HG03064 (cell line): ENCODE data around the gene CACNG8.

Source experiments
- ATAC-seq: cut with Tn5 transposase; IDR thresholded peaks from one replicate; pipeline ENCODE4 v1.9.1; 2021; ENCODE audit warnings: low read depth; ENCODE audit not compliant: unreplicated experiment

Gene CACNG8

DNA sequence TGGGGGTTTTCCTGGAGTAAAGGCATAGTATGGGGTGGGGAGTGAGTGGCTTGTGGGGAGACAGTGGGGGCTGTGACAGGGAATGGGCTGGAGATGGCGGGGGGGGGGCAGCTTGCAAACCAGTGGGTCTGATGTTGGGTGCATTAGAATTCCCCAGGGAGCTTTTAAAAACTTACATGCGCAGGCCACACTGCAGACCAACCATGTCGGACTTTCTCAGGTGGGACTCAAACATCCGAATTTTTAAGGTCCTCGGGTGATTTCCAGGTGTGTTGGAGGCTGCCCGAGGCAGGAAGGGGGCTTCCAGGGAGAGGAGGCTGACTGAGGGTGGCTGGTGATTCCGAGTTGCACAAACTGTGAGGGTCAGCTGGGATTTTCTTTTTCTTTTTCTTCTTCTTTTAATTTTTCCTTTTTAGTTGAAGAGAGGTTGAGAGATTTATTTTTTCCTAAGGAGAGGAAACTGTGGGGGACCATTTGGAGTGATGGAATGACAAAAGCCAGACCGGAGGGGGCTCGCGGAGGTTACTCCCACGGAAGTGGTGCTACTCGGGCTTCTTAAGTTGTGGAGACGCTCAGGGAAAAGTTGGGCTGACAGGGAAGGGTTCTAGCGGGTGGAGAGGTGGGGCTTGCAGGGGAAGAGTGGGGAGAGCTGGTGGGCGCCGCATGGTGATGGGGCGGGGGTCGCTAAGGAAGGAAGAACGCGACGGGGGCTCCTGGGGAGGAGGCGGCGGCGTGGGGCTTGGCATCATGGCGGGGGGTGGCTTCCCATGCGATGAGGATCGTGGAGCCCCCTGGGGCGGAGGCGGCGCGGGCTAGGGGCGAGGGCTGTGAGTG is 997 bp upstream of the CACNG8 start:
- ATAC-seq, result no peak

DNA sequence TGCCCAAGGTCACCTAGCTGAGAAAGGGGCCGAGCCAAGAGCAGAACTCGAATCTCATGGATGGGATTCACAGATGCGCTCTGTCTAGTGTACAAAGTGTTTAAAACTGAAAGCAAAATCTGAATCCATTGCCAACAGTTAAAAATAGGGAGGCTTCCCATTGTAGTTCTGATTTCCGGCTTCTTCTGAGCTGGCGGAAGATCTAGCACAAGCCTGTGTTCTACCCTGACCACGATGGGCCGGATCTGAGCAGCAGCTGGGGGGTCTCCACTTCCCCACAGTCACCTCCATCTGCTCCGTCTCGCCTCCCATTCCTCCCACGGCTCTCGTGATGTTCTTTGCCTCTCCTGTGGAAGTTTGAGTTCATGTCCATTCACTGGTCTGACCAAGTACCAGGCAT is 2.4 kb downstream of the CACNG8 start:
- ATAC-seq, result no peak

- ATAC-seq, result no peak
These were observed 4.2 kb downstream of the CACNG8 start for GRCh38 chr19:53966931-53967330.

DNA sequence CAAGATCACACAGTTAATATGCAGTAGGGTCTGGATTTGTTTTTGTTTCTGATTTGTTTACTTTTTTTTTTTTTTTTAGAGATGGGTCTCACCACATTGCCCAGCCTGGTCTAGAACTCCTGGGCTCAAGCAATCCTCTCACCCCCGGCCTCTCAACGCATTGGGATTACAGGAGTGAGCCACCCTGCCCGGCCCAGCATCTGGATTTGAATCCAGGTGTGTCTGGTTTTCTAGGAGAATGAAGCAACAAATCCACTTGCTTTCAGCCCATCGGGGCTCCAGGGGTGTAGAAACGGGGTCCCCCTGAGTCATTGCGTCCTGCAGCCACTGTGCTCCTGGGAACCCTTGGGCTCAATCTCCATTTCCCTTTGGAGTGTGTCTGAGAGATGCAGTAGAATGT is 6.6 kb downstream of the CACNG8 start:
- ATAC-seq, result no peak

DNA sequence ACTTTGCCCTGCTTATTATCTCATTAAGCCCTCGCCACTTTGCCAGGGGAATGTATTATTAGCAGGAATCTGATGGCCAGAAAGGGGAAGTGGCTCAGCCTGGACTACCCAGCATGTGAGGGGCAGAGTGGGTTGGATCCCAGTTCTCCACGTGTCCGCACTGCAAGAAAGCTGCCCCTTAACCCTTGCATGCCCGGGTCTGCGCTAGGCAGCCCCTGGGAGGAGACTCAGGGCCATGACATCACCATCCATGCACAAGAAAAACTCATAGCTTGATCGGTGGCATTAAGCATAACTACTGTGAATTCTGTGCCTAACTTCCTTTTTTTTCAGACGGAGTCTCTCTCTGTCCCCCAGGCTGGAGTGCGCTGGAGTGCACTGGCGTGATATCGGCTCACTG is 8.9 kb downstream of the CACNG8 start:
- no peak for ATAC-seq

DNA sequence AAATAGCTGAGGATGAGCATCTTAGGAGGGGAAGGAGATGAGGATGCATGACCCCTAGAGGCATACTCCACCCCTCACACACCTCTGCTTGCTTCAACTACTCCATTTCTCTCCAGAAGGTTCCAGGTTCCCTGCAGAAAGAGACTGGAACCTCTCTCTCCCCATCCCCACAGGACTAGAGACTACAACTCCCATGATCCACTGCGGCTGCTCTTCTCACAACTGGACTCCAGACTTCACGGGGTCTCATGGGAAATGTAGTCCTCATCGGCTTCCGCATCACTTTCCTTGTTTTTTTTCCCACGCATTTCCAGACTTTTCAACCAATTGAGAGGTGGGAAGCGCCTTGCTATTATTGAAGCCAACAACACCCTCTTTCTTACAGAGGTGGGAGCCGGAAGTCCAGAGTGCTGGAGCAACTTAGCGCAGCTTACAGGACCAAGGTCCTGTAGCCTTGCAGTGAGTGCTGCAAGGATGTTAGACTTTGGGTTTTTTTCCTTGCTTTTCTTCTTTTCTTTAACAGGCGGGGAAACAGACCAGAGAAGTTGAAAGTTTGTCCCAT is 14.8 kb downstream of the CACNG8 start:
- no peak for ATAC-seq

DNA sequence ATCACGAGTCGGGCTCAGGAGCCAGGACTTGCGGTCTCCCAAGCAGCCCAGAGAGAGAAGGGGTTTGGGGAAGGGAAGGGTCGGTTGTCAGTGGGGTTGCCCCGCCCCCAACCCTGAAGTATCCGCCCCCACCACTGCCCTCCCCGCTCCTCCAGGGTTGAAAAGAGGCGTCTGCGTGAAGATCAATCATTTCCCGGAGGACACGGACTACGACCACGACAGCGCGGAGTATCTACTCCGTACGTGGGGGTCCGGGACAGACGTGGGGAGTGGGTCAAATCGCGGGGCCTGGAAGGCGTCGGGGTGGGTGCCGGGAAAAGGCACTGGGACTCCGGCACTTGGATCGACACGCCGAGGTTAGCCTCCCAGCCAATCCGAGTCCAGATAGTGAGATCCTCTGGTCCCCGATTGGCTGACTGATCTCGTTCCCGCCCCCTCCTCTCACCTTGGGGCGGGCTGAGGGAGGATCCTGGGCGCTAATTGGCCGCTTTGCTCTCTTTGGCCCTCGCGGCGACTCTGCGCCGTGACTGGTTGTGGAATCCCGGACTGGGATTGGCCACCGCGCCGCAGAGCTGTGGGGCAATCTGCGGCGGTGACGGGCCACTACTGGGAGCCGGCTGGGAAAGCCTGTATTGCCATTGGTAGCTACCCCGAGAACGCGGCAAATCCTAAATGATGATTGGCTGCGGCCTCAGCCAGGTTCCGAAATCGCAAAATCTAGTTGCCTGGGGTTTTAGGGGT is 15.4 kb downstream of the CACNG8 start:
- no peak for ATAC-seq

DNA sequence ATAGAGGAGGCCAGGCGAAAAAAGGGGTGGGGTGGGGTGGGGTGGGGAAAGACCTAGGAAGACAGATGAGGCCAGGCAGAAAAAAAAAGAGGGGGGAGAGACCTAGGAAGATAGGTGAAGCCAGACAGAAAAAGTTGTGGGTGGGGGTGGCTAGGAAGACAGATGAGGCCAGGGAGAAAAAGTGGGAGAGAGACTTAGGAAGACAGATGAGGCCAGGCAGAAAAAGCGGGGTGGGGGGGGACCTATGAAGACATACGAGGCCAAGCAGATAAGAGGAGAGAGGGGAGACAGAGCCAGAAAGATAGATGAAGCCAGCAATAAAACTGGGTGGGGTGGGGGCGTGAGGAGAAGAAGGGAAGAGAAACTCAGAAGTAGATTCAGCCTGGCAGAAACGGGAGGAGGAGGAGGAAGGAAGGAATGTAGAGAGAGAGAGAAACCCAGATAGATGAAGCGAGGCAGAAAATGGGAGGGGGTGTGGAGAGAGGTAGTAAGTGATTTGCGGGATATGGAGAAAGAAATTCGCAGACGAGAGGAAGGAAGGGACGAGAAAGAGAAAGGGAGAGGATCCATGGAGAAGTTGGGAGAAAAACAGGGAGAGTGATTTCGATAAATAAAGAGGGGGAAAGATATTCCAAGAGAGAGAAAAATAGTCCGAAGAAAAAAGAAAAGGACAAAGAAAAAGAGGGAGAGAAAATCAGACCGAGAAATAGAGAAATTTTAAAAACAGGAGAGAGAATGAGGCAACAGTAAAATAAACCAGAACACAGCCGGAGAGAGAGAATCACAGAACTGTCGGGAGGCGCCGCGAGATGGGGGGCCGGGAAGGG is 16.5 kb downstream of the CACNG8 start:
- ATAC-seq, result no peak

DNA sequence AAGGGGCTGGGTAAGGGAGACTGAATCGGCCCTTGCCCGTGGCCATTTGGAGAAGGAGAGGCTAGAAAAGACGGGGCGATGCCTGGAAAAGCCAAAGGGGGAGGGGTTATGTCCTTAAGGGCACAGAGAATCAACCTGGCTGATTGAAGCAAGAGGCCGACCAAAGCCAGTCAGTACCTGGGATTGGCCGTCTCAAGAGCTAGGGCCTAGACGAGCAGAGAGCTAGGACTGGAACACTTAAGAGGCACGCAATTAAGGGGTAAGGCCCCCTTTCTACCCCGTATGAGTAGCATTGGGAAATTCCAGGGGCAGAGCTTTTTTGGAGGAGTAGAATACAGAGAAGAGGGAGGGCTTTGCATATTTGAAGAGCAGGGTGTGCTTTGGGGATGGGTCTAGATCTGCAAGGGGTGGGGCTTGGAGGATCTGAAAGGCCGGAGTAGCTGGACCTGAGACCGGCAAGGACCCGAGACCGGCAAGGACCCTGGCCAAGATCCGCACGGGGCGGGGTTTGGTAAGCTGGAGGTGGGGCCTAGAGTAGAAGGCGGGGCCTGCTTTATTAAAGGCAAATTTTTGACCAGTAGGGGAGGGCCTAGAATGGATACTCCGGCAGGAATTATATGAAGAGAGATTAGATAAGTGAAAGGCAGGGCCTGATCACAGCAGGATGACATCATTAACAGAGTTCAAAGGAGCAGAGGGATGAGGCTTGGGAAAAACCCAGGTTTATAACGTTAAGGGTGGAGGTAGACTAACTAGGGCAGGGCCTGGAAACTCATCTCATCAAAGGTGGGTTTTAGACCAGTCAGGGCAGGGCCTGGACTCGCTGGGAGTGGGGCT is 18.0 kb downstream of the CACNG8 start:
- no peak for ATAC-seq

DNA sequence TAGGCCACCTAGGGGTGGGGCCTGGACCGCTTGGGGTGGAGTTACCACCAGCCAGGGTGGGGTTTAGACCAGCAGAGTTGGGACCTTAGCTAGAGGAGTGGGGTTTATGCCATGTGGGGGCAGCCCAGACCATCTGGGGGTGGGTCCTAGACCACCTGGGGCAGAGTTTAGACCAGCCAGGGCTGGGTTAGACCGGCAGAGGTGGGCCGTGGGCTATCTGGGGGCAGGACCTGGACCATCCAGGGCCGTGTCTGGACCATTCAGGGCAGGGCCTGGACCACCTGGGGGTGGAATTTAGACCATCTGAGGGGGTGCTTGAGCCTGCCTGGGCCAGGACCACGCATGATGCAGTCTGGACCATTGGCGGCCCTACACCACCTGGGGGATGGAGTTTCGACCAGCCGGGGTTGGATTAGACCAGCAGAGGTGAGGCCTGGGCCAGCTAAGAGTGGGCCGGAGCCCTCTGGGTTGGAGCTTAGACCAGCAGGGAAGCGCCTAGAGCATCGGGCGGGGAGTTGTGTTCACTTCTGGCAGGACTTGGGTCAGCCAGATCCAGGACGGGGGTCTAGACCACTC is 18.7 kb downstream of the CACNG8 start:
- no peak for ATAC-seq

GRCh38 chr19:53982001-53982451 is 19.3 kb downstream of the CACNG8 start:
- ATAC-seq, result no peak

DNA sequence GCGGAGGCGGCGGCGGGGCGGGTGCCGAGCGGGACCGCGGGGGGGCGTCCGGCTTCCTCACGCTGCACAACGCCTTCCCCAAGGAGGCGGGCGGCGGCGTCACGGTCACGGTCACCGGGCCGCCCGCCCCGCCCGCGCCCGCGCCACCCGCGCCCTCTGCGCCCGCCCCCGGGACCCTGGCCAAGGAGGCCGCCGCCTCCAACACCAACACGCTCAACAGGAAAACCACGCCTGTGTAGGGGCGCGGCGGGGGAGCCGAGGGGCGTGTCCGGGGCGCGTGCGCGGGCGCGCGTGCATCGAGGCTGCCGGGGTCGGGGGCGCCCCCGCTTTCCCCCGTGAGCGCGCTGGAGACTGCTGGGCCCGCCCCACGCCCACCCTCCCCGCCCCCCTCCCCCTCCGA is 19.9 kb downstream of the CACNG8 start:
- no peak for ATAC-seq

DNA sequence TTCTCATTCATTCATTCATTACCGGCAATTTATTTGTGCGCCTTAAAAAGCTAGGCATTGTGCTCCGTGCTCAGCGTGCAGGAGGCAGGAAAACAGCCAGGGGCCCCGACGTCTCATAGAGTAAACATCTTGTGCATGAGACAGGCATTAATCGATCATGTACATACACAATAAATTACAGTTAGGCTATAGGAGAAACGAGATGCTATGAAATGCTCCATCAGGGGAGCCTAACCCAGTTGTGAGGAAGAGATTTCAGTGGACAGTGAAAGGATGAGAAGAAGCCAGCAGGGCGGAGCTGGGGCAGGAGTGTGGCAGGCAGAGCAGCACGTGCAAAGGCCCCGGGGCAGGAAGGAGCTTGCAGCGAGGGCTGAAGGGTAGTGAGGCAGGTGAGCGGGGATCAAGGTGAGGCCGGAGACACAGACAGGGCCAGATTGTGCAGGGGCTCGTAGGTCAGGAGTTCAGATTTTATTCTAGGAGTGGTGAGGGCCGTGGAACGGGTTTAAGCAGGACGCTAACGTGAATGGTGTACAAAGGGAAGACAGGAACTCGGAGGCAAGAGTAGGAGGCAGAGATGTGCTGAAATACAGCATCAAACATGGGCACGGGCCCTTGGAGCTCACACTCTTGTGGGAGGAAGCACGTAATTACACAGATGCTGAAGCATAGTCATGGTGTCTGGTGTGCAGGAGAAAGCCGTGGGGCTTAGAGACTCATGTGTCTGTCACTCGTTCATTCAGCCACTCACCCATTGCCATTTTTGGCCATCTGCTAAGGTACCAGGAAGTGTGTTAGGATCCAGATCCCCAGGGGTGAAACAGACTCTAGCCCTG is 20.9 kb downstream of the CACNG8 start:
- ATAC-seq, result no peak

GRCh38 chr19:53985863-53986262 is 23.1 kb downstream of the CACNG8 start:
- no peak for ATAC-seq

DNA sequence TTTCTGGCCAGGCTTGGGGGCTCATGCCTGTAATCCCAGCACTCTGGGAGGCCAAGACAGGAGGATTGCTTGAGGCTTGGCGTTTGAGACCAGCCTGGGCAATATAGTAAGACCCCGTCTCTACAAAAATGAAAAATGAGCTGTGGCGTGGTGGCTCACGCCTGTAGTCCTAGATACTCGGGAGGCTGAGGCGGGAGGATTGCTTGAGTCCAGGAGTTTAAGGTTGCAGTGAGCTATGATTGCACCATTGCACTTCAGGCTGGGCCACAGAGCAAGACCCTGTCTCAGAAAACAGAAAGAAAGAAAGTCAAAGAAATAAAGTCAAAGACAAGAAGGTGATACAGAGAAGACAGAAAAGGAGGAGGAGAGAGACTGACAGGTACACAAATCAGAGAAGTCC is 26.2 kb downstream of the CACNG8 start:
- ATAC-seq, result no peak

DNA sequence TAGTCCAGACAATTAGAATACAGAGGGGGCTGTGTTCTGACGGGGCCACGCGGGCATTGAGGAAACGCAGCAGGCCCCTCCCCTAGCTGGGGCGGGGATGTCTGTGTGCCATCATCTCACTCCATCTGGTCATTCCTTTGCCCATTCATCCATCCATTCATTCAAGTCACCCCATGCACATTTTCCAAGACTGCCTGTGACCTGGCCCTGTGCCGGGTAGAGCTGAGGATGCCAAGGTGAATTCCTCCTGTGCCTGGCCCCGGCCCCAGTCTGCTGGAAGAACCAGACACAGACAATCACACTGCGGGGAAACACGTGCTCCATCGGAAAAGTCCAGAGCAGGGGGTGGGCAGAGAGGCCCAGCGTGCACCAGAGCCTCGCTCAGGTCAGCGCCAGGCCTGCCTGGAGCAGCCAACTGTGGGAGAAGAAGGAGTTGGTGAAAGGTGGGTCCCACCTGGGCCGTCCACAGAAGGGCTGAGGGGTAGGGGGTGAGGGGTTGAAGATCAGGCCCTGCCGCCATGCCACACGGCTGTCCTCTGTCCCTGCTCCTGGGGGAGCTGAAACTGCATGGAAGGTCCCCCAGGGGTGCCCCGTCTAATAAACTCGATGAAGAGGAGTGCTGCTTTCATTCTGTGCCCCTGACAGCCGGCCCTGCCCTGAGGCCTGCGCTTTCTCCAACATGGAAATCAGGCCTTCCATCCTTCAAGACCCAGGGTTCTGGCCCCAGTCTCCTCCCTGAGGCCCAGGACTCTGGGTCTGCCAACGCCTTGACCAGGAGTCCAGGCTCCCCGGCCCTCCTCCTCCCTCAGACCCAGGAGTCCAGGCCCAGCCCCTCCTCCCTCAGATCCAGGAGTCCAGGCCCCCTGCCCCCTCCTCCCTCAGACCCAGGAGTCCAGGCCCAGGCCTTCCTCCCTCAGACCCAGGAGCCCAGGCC is 27.1 kb downstream of the CACNG8 start:
- no peak for ATAC-seq

- ATAC-seq, result no peak
These were observed 28.7 kb downstream of the CACNG8 start, which contains the start of gene CACNG6 for GRCh38 chr19:53991224-53992113. Gene CACNG6, plus strand, starts transcription at chr19:53991637. Its CDS starts 1,241 bp downstream, at chr19:53992878.
